Embryonic facial prominence (tissue), 1 donor: ENCODE results near the gene NR4A2.

Experiments used
- DNase-seq: peaks from one replicate; pipeline ENCODE4 v3.0.0-alpha.2; 2016; ENCODE audit errors: extremely low spot score

The NR4A2 gene

DNA sequence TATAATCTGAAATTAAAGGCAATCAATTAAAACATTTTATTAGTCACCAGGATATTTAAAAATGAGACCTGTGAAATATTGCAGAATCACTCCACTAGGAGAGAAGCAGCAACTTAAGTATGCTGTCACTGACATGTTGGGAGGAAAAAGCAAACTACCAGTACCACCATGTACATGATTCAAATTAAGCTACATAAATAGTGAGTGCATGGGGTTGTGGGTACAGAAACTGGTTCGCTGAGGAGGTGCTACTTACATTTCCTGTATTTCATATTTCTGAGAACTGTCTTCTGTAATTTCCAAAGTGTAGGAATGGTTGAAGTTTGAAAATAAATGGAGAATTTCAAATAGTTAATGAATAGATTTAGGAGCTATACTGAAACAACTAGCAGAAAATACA lies 7.9 kb upstream of the NR4A2 start:
- DNase-seq = no peak

DNA sequence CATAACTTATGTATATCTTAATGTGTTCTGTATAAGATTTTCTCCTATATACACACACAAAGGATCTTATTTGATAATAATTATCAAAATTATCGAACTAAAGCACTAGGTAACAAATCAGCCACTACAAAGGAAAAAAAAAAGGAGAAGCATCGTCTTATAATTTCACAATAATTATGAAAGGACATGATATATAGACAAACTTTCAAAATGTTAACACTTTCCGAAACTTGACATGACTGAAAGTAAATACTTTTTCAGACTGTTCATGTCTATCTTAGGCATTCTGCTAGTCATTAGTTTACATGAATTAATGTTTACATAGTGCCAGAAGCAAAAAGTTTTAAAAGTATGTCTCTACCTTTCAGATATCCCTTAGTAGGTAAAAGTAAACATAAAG lies 7.3 kb upstream of the NR4A2 start:
- DNase-seq = no peak

DNA sequence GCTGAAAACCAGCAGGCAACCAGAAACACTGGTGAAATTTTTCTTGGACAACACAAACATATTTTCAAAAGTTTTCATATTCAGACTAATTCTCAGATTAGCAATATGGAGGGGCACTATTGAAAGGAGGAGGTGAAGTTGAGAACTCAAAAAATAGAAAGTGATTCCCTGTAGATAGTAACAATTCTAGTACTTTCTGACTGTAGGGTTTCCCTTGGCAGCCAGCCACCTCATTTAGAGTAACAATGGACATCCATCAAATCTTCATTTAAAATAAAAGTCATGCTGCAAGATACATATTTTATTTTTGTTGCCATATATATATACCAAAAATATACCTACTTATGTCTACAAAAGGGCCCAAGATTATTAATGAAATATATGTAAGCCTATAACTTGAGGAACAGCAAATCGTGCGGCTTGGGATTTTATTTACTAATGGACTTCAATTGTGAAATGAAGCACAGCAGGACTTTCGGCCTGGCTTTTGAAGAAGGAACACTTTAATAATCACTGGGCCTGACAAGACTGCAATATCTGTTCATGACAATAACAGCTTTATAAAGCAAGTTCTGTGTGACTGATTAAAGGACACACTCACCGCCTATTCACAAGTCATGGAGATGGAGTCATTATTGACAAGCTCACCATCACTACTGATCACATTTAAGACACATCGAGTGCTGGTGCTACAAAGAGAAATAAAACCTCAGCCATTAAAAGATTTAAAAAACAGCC lies 6.8 kb upstream of the NR4A2 start:
- DNase-seq = no peak

DNA sequence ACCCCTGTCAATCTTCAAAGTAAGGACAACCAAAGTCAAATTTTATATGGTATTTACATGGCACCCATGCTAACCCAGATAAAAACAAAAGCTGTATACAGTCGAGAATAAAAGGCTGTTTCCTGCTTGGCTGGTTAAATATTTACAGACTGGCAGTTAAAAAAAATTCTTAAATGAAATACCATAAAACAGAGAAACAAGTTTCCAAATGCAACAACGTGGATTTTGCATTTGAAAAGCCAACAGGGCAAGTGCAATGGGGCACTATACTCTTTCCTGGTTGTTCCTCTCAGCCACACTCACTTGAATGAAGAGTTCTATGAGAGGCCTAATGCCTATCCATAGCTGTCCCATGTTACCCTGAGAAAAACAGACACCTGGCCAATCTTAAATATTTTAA lies 6.1 kb upstream of the NR4A2 start:
- no peak for DNase-seq

DNA sequence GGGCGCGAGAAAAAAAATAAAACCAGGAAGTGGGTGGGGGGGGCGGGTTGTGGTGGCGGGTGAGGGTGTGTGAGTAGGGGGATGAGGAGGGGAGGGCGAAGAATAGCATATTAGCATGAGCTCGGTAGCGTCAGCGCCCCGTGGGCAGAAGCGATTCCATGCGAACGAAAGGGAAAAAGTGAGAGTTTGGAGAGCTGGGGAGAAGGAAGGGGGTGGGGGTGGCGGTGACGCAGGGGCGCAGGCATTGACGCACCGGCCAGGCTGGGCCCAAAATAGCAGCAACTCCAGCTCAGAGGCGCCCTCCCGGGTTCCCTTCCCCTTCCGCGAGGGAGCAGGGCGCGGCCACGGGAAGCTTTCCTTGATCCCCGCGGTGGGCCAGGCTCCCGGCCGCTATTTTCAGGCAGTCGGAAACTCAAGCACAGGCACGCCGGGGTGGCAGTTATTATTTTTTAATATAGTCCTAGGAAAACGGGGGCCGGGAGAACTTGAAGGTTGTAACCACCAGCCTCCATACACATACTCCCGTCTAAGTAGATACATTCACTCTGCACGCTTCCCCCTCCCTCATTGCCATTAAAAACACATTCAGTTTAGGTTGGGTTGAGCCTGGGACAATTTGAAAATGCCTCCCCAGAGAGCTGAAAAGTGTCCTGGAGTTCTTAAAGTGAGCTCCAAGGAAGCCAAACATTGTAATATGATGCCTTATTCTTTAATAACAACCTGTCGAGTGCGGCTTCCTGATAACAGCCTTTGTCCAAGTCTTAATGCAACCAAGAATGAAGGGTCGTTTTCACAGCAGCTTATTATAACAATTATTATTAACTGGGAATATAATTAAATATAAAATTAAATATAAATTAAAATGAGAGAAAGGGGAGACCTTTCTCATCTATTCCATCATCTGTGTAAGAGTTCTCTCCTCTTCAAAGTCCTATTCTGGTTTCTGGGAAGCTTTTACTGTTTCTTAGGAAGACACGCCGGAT lies 2.3 kb upstream of the NR4A2 start:
- DNase-seq = peak; percentile 87

DNA sequence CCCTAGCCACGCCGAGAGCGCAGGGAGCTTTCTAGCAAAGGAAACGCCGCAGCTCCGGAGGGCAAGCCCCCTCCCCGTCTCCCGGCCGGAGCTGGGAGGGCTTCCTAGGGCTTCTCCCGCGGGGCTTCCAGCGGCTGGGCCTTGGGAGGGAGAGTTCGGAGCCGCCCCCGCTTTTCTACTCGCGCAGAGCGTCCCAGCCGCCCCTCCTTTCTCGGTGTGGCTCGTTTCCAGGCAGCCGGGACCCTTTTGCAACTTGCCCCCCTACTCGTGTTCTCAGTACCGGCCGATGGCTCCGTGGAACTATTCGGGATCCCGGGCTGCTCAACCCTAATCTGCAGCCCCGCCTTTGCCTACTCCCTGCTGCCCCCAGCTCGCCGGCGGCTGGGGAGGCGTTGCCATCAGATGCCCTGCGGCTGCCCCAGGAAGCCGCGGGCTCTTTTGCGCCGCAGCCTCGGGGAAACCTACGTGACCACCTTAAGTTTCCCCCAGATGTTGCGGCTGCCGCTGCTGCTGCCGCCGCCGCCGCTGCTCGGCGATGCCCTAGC lies 1.5 kb upstream of the NR4A2 start:
- no peak for DNase-seq

DNA sequence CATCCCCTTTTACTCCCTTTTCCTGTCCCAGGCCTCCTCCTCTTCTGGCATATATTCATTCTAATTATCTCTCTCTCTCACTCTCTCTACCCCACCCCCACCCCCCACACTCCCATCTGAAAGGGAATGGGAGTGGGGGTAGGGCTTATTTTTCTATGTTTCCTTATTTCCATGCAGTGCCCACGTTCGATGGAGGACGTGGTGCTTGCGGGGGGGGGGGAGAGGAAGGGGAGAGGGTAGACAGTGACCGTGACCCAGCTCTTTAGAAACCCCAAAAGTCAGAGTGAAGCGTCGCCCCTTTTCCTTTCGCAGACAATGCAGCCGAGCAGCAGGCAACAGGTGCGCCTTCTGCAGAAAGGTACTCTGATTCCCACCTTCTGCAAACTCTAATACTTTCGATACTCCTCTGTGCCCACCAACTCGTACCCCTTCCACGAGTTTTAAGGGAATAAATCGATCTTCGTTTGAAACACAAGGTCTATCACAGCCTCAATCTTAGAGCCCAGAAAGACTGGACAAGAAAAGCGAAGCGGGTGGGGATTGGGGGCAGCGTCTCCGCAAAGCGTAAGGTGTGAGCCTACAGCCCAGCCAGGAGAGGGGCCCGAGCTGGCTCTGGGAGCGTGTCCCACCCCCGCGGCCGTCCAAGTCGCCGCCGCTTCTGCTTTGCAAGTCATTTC lies 891 bp upstream of the NR4A2 start:
- no peak for DNase-seq

DNA sequence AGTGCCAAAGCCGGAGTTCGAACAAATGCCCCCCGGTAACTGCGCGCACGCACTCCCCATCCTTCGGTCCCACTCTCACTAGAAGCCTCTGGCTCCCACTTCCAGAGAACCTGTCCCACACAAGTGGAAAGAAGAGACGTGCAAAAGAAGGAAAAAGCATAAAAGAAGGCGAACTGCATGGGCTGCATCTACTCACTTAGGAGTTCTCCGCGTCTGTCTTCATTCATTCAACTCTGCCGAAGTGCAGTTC lies 312 bp downstream of the NR4A2 start:
- no peak for DNase-seq

DNA sequence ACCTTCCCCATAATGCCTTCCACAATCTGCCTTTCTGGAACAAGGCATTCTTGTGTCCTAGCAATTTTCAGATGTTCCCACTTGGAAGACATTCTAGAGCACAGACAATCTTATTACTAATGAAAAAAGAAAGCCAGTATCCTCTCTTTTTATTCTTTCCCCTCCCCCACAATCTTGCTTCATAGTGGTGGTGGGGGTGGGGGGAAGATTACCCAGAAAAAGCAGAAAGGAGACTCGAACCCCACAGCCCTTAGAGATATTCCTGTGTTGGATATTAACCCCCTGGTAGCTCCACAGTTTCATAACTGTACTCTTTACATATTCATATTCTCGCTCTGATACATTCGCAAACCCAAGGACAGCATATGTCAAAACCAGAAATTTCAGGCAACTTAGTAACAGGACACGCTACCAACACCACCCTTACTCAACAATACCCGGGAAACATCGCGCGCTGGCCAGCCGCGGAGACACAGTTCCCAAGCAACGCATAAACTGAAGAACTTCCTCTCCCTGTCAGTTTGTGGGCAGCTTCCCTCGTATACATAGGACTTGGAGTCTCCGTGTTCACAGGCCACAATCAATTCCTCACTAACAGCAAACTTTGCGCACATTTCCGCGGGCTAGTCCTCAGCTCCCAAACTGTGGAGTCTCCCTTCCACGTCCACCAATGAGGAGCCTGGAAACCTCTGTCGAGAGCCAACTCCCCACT lies 793 bp downstream of the NR4A2 start:
- DNase-seq = peak; percentile 66

DNA sequence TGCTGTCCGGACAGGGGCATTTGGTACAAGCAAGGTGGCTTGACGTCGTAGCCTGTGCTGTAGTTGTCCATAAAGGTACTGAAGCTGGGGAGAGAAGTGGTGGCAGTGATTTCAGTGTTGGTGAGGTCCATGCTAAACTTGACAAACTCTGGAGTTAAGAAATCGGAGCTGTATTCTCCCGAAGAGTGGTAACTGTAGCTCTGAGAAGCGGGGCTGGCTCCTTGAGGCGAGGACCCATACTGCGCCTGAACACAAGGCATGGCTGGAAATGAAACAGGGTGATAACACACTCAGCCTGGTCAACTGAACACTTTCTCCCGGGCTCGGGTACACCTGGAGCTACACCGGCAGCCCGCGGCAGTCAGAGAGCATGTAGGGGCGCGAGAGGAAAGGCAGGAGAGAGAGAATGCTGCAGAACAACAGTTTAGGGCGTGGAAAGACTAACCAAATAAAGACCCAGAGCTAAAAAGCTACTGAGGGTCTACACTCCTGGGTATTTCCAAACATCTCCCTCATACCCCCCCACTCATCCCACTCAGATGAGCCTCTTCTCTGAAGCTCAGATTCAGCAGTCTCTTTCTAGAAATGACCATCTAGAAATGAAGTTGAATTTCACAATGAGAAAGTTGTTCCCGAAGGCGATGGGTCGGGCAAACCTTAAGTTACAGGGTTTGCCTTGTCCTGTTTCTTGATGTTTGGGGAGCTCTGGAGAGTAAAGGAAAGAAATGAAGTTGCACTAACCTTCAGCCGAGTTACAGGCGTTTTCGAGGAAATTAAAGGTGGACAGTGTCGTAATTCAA lies 2.4 kb downstream of the NR4A2 start:
- DNase-seq = no peak

DNA sequence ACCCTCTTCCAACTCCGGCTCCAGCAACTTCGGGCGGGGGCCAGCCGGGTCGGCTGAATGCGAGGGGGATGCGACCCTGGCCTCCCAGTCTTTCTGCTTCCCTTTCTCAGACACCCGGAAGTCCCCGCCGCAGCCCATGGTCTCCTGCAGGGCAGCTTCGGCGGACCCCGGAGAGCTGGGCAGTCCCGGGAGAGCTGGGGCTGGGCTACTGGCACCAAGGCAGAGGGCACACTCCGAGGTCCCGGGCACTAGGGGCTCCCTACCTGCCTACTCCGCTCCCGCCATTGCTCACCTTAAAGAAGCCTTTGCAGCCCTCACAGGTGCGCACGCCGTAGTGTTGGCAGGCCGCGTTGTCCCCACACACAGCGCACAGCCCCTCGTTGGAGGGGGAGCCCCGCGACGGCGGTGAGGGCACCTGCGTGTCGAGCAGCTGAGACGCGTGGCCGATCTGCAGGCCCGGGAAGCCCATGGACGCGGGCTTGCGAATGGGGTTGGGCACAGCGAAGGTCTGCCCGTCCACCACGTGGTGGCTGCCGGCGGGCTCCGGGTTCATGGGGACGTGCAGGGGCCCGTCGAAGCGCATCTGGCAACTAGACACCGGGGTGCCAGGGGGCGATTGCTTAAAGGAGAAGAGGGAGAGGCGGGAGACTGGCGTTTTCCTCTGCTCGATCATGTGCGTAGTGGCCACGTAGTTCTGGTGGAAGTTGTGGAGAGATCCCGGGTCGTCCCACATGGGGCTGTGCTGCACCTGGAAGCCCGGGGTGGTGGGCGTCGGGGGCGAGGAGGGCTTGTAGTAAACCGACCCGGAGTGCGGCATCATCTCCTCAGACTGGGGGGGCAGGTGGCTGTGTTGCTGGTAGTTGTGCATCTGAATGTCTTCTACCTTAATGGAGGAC lies 3.2 kb downstream of the NR4A2 start:
- DNase-seq = no peak

DNA sequence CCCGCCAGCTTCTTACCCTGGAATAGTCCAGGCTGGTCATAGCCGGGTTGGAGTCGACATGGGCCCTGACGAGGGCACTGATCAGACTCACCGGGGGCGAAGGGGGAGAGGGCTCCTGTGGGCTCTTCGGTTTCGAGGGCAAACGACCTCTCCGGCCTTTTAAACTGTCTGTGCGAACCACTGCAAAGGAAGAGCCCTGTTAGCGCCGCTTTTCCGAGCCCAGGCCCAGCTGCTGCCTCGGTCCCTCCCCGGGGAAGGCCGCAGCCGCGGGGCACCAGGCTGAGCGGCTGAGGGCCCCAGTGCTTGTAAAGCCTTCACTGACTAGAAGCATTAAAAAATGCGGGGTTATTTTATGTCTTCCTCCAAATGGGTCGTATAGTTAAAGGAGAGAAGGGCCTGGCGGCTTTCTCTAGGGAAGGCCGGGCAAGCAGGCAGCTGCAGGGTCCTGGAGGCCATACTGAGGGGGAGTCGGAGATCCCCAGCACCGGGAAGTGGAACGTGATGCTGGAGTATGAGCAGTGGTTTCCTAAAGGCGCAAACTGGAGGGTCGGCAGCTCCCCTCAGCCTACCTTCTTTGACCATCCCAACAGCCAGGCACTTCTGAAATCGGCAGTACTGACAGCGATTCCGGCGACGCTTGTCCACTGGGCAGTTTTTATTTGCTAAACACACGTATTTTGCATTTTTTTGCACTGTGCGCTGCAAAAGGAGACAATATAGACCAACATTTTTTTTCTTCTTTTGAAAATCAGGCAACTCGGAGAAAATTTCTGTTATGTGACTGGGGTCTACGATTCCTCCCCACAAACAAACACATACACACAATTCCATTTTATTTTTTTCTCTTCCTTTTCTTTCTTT lies 4.5 kb downstream of the NR4A2 start:
- no peak for DNase-seq

DNA sequence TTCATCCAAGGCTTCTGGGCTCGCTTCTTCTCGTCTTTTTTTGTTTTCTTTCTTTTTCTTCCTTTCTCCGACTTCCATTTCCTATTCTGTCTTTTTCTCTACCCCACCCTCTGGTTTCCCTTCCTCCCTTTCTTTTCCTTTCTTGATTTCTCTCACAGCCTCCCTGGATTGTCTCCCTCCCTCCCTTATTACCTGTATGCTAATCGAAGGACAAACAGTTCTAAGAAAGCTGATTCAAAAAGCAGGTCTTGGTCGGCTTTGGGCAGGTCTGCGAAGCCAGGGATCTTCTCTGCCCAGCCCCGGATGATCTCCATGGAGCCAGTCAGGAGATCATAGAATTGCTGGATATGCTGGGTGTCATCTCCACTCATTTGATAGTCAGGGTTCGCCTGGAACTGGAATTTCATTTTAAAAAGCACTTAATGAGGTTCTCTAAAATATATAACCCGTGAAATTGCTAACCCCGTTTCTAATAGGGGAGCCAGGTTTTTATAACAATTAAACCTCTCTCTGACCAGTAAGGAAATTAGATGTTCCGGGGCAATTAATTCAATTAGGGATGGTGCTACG lies 5.9 kb downstream of the NR4A2 start:
- DNase-seq = no peak

DNA sequence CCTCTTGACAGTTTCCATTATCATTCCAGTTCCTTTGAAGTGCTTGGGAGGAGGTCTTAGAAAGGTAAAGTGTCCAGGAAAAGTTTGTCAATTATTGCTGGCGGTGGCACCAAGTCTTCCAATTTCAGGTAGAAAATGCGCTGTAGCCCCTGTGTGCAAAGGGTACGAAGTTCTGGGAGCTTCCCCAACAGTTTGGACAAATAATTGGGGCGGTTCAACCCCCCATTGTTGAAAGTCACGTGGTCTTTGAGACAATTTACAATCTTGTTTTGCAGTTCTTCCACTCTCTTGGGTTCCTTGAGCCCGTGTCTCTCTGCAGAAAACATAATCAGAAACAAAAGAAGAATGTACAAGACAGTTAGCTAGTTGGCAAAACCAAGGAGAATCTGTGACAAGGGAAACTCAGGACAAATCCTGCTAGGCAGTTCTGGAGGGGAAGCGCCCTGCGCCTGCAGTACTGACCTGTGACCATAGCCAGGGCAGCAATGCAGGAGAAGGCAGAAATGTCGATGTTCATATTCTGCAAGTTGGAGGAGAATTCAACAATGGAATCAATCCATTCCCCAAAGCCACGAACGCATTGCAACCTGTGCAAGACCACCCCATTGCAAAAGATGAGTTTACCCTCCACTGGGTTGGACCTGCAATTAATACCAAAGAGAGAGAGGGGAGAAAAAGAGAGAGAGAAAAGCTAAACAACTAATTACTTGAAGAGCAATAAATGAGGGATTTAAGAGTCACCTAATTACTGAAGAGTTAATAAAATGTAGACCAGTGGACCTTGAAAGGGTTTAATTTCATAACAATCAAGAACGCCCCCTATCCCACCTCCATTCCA lies 6.6 kb downstream of the NR4A2 start:
- DNase-seq = no peak

DNA sequence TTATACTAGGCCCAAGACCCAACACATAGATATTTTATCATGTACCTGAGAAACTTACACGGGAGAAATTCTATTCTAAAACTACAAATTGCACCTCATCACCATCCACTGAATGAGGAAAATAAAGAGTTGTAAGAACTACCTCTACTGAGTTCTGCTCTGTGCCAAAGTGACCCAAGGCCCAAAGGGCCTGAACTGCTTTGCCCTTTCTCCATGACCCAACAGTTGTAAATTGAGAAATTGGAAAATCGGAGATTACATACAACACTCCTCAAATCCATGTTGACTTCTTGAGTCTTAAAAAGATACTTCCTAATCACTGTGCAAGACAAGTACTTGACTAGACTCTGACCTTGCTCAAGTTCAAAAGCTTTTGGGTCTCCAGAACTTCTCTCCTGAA lies 8.8 kb downstream of the NR4A2 start:
- DNase-seq = no peak

DNA sequence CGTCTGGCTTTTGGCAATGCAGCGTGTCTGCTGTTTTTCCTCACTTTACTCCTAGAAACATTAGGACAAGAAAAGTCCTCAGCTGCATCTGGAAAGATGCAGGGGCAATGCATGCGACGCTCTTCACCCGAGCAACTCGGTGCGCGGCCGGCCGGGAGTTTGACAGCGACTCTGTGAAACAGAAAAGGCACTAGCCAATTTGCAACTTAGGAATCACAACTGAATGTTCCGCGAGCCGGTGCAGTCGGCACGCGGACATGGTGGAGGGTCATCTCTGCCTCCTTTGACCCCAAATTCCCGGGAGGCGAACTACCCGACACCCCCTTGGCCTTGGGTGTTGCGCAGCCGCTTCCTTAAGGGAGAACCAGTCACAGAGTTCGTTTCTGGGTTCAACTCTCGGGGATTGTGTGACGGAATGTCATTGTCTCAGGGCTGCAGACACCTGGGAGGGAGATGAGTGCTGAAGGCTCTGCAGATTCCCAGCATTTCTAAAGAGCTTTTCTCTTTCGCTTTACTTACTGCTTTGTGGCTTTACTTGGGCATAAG lies 9.8 kb downstream of the NR4A2 start:
- no peak for DNase-seq

DNA sequence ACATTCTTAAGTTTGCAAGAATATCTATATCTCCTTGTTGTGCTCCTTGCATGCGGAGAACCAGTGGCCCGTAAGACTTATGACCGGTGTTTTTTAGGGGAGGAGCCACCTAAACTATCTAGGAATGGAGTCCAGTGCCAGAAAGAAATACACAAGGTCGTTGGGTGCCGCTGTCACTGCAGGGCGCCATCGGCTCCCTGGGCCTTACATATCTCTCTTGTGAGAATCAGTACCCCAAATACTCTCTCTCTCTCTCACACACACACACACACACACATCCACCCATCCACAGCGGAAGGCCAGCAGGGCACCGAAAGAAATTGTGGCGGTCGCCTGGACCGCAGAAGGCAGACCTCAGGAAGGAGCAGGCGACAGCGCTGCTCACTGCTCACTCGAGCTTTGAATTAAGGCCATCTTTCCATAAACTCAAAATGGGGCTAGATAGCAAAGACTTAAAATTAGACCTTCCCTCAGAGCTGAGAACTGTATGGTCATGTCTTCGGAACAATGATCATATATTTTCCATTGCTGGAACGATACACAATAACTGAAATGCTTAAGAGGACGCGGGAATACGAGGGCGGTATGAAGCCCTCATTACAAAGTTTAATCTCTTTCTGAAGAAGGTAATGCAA lies 10.4 kb downstream of the NR4A2 start:
- DNase-seq = no peak
